ENCODE data around the gene FRK. TPM values are rescaled to one million over a fixed set of nuclear protein-coding genes. Genes with fewer than 3 reads are reported as not detected.

Gene FRK
- total RNA-seq, 1 experiment from 2014 or later = 0.82 TPM

DNA sequence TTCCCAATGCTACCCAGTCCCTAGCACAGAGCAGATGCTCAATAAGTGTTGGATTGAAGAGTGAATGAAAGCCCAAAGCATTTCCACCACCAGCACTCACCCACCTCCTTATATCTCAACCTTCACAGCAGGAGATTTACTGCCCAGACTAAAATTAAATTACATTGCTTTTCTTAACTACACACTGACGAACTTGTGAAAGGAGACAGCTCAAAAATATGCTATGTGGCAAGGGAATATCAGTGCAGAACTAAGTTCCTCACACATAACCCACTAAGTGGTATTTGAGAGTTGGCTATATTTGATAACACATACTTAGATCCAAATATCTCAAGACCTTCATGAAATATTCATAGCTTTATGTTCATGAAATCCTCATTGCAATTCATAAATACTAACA, 137.7 kb downstream of the FRK start:
- Mint-ChIP-seq H3K36me3 (ENCODE audit: insufficient read depth, unreplicated experiment) (no peaks in the 10 kb centered on the region), H3K9me3 (ENCODE audit: unreplicated experiment) (no peaks in the 10 kb centered on the region), H3K27me3 (ENCODE audit: insufficient read depth, unreplicated experiment) (peaks cover 28% of the 10 kb centered on the region), H3K27ac (ENCODE audit: low read depth, unreplicated experiment) (no peak overlapping the region), H3K4me1 (ENCODE audit: insufficient read depth, unreplicated experiment) (no peaks in the 10 kb centered on the region), H3K4me3 (ENCODE audit: unreplicated experiment) (no peak overlapping the region)
- intact Hi-C loops (cut with micrococcal nuclease) = no loop called here
- TF ChIP-seq, protein P1, sequence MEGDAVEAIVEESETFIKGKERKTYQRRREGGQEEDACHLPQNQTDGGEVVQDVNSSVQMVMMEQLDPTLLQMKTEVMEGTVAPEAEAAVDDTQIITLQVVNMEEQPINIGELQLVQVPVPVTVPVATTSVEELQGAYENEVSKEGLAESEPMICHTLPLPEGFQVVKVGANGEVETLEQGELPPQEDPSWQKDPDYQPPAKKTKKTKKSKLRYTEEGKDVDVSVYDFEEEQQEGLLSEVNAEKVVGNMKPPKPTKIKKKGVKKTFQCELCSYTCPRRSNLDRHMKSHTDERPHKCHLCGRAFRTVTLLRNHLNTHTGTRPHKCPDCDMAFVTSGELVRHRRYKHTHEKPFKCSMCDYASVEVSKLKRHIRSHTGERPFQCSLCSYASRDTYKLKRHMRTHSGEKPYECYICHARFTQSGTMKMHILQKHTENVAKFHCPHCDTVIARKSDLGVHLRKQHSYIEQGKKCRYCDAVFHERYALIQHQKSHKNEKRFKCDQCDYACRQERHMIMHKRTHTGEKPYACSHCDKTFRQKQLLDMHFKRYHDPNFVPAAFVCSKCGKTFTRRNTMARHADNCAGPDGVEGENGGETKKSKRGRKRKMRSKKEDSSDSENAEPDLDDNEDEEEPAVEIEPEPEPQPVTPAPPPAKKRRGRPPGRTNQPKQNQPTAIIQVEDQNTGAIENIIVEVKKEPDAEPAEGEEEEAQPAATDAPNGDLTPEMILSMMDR (IDR thresholded peaks at IDR 0.05; ENCODE audit: unreplicated experiment) = no peak
- BruUV-seq (replicated peaks) = no TSS peak
- POLR2A ChIA-PET = no interaction called here
- CTCF ChIA-PET = interaction anchor here (0.7 kb wide), 1 partner anchor 94 kb away, joined by 5 read pairs; no protein-coding TSS in a partner anchor
- DNase-seq (ENCODE audit: unreplicated experiment) = no peak

DNA sequence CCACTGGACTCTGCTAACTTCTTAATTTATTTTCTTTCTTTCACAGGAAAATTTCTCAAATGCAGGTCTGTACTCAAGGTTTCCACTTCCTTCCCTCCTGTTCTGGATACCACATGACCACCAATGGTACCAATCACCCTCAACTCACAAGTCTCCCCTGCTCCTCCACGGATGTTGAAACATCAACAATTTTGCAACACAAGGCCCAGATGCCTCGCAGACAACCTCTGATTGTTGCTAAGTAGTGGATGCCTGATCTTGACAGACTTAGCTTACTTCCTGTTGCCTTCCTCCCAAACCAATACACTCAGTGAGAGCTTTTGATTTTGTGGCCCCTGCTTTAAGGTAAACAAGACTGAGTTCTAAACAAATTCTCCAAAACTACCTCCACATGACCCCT, 146.6 kb downstream of the FRK start:
- no peaks in the 10 kb centered on the region for H3K36me3 Mint-ChIP-seq (ENCODE audit: insufficient read depth, unreplicated experiment)
- ChIA-PET POLR2A (no interaction called here), CTCF (no interaction called here)
- intact Hi-C loops (cut with micrococcal nuclease) = no loop called here
- no peaks in the 10 kb centered on the region for H3K4me1 Mint-ChIP-seq (ENCODE audit: insufficient read depth, unreplicated experiment)
- TF ChIP-seq, protein P1 (IDR thresholded peaks at IDR 0.05; ENCODE audit: unreplicated experiment) = no peak
- BruUV-seq (replicated peaks) = no TSS peak
- DNase-seq (ENCODE audit: unreplicated experiment) = peak; percentile 9
- no peak overlapping the region for H3K27ac Mint-ChIP-seq (ENCODE audit: low read depth, unreplicated experiment)
- no peaks in the 10 kb centered on the region for H3K9me3 Mint-ChIP-seq (ENCODE audit: unreplicated experiment)
- no peak overlapping the region for H3K4me3 Mint-ChIP-seq (ENCODE audit: unreplicated experiment)
- H3K27me3 Mint-ChIP-seq (ENCODE audit: insufficient read depth, unreplicated experiment) = peaks cover 67% of the 10 kb centered on the region

DNA sequence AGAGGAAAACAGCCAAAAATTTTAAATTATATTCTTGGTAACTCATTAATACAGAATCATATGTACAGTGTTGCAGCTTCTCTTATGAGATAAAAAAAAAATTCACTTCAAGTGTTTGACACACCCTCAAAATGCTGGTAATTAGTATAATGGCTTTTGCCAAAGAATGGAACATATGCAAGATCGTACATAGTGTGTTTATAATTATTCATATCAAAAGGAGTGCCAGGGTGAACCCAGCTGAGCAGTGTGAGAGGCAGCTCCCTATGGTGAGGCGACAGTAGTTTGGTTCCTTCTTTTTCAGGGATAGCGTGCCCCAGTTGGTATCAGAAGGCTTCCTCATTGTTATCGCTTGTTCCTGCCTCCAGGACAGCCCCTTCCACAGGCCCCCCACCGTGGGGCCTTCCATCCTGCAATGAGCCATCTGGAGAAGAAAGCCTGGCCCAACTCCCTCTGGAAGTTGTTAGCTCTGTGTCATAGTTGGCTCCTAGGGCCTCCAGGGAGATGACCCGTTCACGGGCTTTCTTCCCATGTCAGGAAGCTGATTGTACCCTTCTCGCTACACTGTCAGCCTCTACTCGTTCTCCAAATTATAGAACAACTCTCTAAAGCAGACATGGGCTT, 150.7 kb downstream of the FRK start:
- intact Hi-C loops (cut with micrococcal nuclease) = no loop called here
- CTCF ChIA-PET = interaction anchor here (0.6 to 3.9 kb wide), 3 partner anchors 13 to 54 kb away, joined by 3 to 19 read pairs (median 3); no protein-coding TSS in a partner anchor
- no peaks in the 10 kb centered on the region for H3K36me3 Mint-ChIP-seq (ENCODE audit: insufficient read depth, unreplicated experiment)

DNA sequence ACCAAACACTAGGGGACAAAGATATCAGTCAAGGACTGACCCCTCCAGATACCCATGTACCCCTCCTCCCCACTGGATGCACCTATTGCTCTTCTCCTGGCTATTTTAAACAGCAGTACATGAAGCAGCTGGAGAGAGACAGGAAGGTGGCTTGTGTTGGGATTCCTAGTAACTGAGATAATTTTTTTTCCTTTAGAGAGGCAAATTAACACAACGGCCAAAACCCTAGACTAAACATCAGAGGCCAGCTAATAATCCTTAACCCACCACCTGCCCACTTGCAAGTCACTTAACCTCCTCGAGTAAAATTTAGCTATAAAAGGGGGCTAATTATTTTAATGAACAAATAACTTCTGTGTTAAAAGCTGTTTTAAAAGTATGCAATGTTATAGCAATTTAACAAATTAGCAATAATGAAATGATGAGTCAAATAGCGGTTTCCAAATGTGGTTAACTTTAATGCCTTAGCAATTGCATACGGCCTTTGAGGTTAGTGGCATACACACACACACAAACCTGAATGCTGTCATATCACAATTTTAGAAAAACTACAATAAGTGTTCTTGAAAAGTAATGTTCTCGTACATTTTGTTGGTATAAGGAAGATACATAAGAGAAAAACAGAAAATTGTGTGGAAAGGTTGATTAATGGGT, 151.7 kb downstream of the FRK start:
- H3K4me1 Mint-ChIP-seq (ENCODE audit: insufficient read depth, unreplicated experiment) = peaks cover 6% of the 10 kb centered on the region
- peaks cover 38% of the 10 kb centered on the region for H3K27me3 Mint-ChIP-seq (ENCODE audit: insufficient read depth, unreplicated experiment)
- H3K4me3 Mint-ChIP-seq (ENCODE audit: unreplicated experiment) = no peak overlapping the region
- no peaks in the 10 kb centered on the region for H3K36me3 Mint-ChIP-seq (ENCODE audit: insufficient read depth, unreplicated experiment)
- ChIA-PET POLR2A (no interaction called here), CTCF (interaction anchor here (1.3 to 3.9 kb wide), 2 partner anchors 10 to 12 kb away, joined by 5 to 19 read pairs; no protein-coding TSS in a partner anchor)
- BruUV-seq (replicated peaks) = no TSS peak
- intact Hi-C loops (cut with micrococcal nuclease) = no loop called here
- TF ChIP-seq, protein P1 (IDR thresholded peaks at IDR 0.05; ENCODE audit: unreplicated experiment) = no peak
- no peak for DNase-seq (ENCODE audit: unreplicated experiment)
- H3K27ac Mint-ChIP-seq (ENCODE audit: low read depth, unreplicated experiment) = no peak overlapping the region
- no peaks in the 10 kb centered on the region for H3K9me3 Mint-ChIP-seq (ENCODE audit: unreplicated experiment)

More for the DNA sequence above, 150.7 kb downstream of the FRK start:
- no TSS peak for BruUV-seq (replicated peaks)
- POLR2A ChIA-PET = no interaction called here
- TF ChIP-seq, protein P1 (IDR thresholded peaks at IDR 0.05; ENCODE audit: unreplicated experiment) = no peak
- Mint-ChIP-seq H3K4me3 (ENCODE audit: unreplicated experiment) (no peak overlapping the region), H3K9me3 (ENCODE audit: unreplicated experiment) (no peaks in the 10 kb centered on the region), H3K27me3 (ENCODE audit: insufficient read depth, unreplicated experiment) (peaks cover 43% of the 10 kb centered on the region), H3K4me1 (ENCODE audit: insufficient read depth, unreplicated experiment) (peaks cover 6% of the 10 kb centered on the region), H3K27ac (ENCODE audit: low read depth, unreplicated experiment) (no peak overlapping the region)
- DNase-seq (ENCODE audit: unreplicated experiment) = no peak
